Immature natural killer cell (primary cell): ENCODE results near the gene SMCO3. TPM values are rescaled to one million over a fixed set of nuclear protein-coding genes. Genes with fewer than 3 reads are reported as not detected.
A peak's percentile ranks its signal among the peaks of the same experiment; 100 is the strongest.

ENCODE experiments used
- DNase-seq, 3 donors: peaks; one replicate each; pipeline ENCODE4 v3.0.0; 2022; ENCODE audit warnings: mixed read lengths in 1 of 3
- H3K27ac Mint-ChIP-seq, 6 donors: one replicate each; pipeline ENCODE4 v1.8.0; 2020; ENCODE audit warnings: mixed read lengths in 6 of 6, mild to moderate bottlenecking in 5 of 6, inconsistent platforms in 4 of 6, moderate library complexity in 3 of 6
- H3K27me3 Mint-ChIP-seq, 3 donors: one replicate each; pipeline ENCODE4 v1.8.0; 2020 to 2021; ENCODE audit warnings: low read depth in 3 of 3, mild to moderate bottlenecking in 3 of 3, mixed read lengths in 3 of 3, moderate library complexity in 3 of 3, inconsistent platforms in 1 of 3
- H3K36me3 Mint-ChIP-seq, 3 donors: one replicate each; pipeline ENCODE4 v1.8.0; 2020; ENCODE audit warnings: mixed read lengths in 3 of 3, inconsistent platforms in 2 of 3, mild to moderate bottlenecking in 2 of 3
- H3K4me1 Mint-ChIP-seq, 2 donors: one replicate each; pipeline ENCODE4 v1.8.0; 2020; ENCODE audit warnings: inconsistent platforms in 2 of 2, mild to moderate bottlenecking in 2 of 2, mixed read lengths in 2 of 2, moderate library complexity in 1 of 2
- H3K4me3 Mint-ChIP-seq, 5 donors: one replicate each; pipeline ENCODE4 v1.8.0; 2020; ENCODE audit warnings: mild to moderate bottlenecking in 5 of 5, mixed read lengths in 5 of 5, inconsistent platforms in 3 of 5, moderate library complexity in 3 of 5
- H3K9me3 Mint-ChIP-seq, 6 donors: one replicate each; pipeline ENCODE4 v1.8.0; 2020; ENCODE audit warnings: mild to moderate bottlenecking in 6 of 6, mixed read lengths in 6 of 6, inconsistent platforms in 4 of 6, moderate library complexity in 3 of 6
- polyA plus RNA-seq, 3 donors: library from polyadenylated mRNA; unstranded; fragments of 300-500 nt; fragmentation: Illumina TruSeq; gene quantifications; one replicate each; pipeline ENCODE4 v1.2.3, GENCODE V29; 2021

The SMCO3 gene
- under 1 TPM in 1 of 3 donors, not detected in 2; 0.10 TPM for polyA plus RNA-seq

- peaks cover 0 to 3% (median 0%) of the 10 kb centered on the region in 3 donors for H3K36me3 Mint-ChIP-seq
- DNase-seq, result no peak
- no peak within 1 kb of the TSS for H3K4me3 Mint-ChIP-seq
- no peaks in the 10 kb centered on the region for H3K9me3 Mint-ChIP-seq
- H3K4me1 Mint-ChIP-seq, result no peaks in the 10 kb centered on the region
- H3K27ac Mint-ChIP-seq, result no peak within 1 kb of the TSS
- peaks cover 0 to 6% (median 2%) of the 10 kb centered on the region in 3 donors for H3K27me3 Mint-ChIP-seq
Observed at GRCh38 chr12:14814014-14814413, at the start of gene SMCO3. TSS of gene SMCO3 (minus strand) at chr12:14814182. CDS start at chr12:14806680, 7,502 bp downstream.

GRCh38 chr12:14860490-14860889 lies 46.5 kb upstream of the SMCO3 start:
- peaks cover 1 to 15% (median 5%) of the 10 kb centered on the region in 3 donors for H3K27me3 Mint-ChIP-seq
- peaks cover 0 to 4% (median 0%) of the 10 kb centered on the region in 3 donors for H3K36me3 Mint-ChIP-seq
- H3K4me1 Mint-ChIP-seq, result no peaks in the 10 kb centered on the region
- DNase-seq, result no peak
- no peak overlapping the region for H3K27ac Mint-ChIP-seq
- H3K4me3 Mint-ChIP-seq, result no peak overlapping the region
- H3K9me3 Mint-ChIP-seq, result peaks cover 12 to 23% (median 18%) of the 10 kb centered on the region in 6 donors

- Mint-ChIP-seq H3K27me3 (peaks cover 0 to 5% (median 2%) of the 10 kb centered on the region in 3 donors), H3K9me3 (peaks cover 9 to 23% (median 18%) of the 10 kb centered on the region in 6 donors)
- DNase-seq, result no peak
Observed at GRCh38 chr12:14858513-14858912, 44.5 kb upstream of the SMCO3 start.

DNA sequence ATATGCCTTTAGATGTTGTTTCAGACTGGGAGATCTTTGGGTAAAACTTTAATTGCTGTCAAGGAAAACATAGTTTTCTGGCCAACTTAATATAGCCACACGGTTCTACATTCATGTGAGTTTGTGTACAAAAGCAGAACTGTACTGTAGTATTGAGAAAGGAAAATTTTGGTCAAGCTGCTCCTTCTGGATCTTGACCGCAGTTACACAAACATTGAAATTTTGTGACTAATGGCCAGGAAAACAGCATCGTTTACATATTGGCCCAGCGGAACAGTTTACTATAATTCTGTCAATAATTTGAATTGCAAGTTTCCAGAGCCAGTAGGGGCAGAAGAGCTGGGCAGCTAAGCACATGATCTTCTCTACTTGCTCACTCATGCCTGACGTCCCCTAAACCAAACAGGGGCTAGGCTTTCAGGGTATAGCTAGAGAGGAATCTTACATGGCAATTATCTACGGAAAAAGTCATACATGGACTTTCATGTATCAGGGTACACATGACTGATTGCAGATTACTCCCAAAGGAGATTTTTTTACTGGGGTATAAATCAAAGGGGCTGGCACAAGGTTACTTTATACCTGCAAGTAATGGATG lies 40.7 kb upstream of the SMCO3 start:
- peak overlapping the region in 1 of 6 donors; percentile 48 for H3K27ac Mint-ChIP-seq
- H3K36me3 Mint-ChIP-seq, result no peaks in the 10 kb centered on the region
- H3K27me3 Mint-ChIP-seq, result no peaks in the 10 kb centered on the region
- no peak for DNase-seq
- H3K4me3 Mint-ChIP-seq, result no peak overlapping the region
- H3K9me3 Mint-ChIP-seq, result peaks cover 3 to 6% (median 5%) of the 10 kb centered on the region in 6 donors
- H3K4me1 Mint-ChIP-seq, result no peaks in the 10 kb centered on the region

More at GRCh38 chr12:14858513-14858912, 44.5 kb upstream of the SMCO3 start:
- no peak overlapping the region for H3K4me3 Mint-ChIP-seq
- peaks cover 0 to 4% (median 0%) of the 10 kb centered on the region in 3 donors for H3K36me3 Mint-ChIP-seq
- H3K27ac Mint-ChIP-seq, result no peak overlapping the region
- no peaks in the 10 kb centered on the region for H3K4me1 Mint-ChIP-seq

DNA sequence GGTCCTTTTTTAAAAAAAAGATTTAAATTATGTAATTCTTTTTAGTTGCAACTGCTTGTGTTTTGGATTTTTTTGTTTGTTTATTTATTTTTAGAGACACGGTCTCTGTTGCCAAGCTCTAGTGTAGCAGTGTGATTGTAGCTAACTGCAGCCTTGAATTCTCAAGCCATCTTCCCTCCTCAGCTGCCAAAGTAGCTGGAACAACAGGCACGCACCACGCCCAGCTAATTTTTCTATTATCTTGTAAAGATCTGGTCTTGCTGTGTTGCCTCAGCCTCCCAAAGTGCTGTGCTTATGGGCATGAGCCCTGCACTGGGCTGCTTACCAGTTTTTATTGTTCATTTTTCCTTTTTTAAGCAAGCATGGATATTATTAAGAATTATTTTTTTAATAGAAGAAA lies 40.0 kb upstream of the SMCO3 start:
- no peak for DNase-seq
- Mint-ChIP-seq H3K9me3 (peaks cover 0 to 2% (median 0%) of the 10 kb centered on the region in 6 donors), H3K27ac (no peak overlapping the region), H3K27me3 (no peaks in the 10 kb centered on the region), H3K4me1 (no peaks in the 10 kb centered on the region), H3K36me3 (no peaks in the 10 kb centered on the region), H3K4me3 (no peak overlapping the region)

GRCh38 chr12:14852880-14853279 lies 38.9 kb upstream of the SMCO3 start:
- Mint-ChIP-seq H3K27me3 (no peaks in the 10 kb centered on the region), H3K9me3 (peaks cover 0 to 2% (median 0%) of the 10 kb centered on the region in 6 donors), H3K4me1 (no peaks in the 10 kb centered on the region), H3K27ac (no peak overlapping the region), H3K36me3 (no peaks in the 10 kb centered on the region), H3K4me3 (no peak overlapping the region)
- DNase-seq, result no peak

- Mint-ChIP-seq H3K4me1 (no peaks in the 10 kb centered on the region), H3K27me3 (peaks cover 0 to 2% (median 0%) of the 10 kb centered on the region in 3 donors), H3K27ac (no peak overlapping the region)
Observed at GRCh38 chr12:14850929-14851663, 37.1 kb upstream of the SMCO3 start.

GRCh38 chr12:14849661-14850060 lies 35.7 kb upstream of the SMCO3 start:
- no peaks in the 10 kb centered on the region for H3K36me3 Mint-ChIP-seq
- peaks cover 0 to 5% (median 2%) of the 10 kb centered on the region in 3 donors for H3K27me3 Mint-ChIP-seq
- DNase-seq, result no peak
- no peaks in the 10 kb centered on the region for H3K9me3 Mint-ChIP-seq
- H3K4me1 Mint-ChIP-seq, result no peaks in the 10 kb centered on the region
- H3K4me3 Mint-ChIP-seq, result no peak overlapping the region
- H3K27ac Mint-ChIP-seq, result no peak overlapping the region

More at GRCh38 chr12:14850929-14851663, 37.1 kb upstream of the SMCO3 start:
- Mint-ChIP-seq H3K9me3 (no peaks in the 10 kb centered on the region), H3K4me3 (no peak overlapping the region), H3K36me3 (no peaks in the 10 kb centered on the region)
- DNase-seq, result no peak

GRCh38 chr12:14846876-14847580 lies 33.0 kb upstream of the SMCO3 start:
- Mint-ChIP-seq H3K27ac (no peak overlapping the region), H3K9me3 (no peaks in the 10 kb centered on the region), H3K36me3 (no peaks in the 10 kb centered on the region), H3K4me3 (no peak overlapping the region), H3K27me3 (peaks cover 0 to 5% (median 2%) of the 10 kb centered on the region in 3 donors), H3K4me1 (no peaks in the 10 kb centered on the region)
- DNase-seq, result no peak

DNA sequence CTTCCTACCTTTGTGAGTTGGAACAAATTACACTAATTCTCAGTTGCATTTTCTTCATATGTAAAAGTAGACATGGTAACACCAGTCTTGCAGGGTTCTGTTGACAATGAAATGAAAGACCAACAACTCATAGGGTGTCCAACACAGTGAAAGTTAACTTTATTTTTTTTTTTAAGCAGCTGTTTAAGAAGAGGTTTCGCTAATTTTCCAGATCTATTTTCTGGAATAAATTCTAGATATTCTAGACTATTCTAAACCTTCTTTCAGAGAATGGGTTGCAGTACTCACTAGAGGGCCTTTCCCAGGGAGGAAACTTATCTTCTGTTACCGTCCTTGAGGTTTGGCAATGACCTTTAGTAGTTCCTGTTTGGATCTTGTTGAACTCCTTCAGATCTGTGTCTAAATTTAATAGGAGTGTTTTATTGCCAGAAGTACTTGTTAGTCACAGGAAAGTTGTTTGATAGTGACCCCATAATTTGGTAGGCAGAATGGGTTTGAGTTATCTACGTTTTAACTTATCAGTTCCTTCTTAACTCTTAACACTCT lies 32.1 kb upstream of the SMCO3 start:
- H3K4me1 Mint-ChIP-seq, result no peaks in the 10 kb centered on the region
- no peak overlapping the region for H3K27ac Mint-ChIP-seq
- H3K4me3 Mint-ChIP-seq, result no peak overlapping the region
- H3K9me3 Mint-ChIP-seq, result no peaks in the 10 kb centered on the region
- H3K36me3 Mint-ChIP-seq, result no peaks in the 10 kb centered on the region
- peaks cover 0 to 5% (median 2%) of the 10 kb centered on the region in 3 donors for H3K27me3 Mint-ChIP-seq
- DNase-seq, result no peak

GRCh38 chr12:14845350-14845750 lies 31.4 kb upstream of the SMCO3 start:
- DNase-seq, result peak; percentile 35 to 58 (median 48)
- H3K27ac Mint-ChIP-seq, result peak overlapping the region in 1 of 6 donors; percentile 50

GRCh38 chr12:14844401-14844800 lies 30.4 kb upstream of the SMCO3 start:
- Mint-ChIP-seq H3K27ac (no peak overlapping the region), H3K36me3 (no peaks in the 10 kb centered on the region), H3K4me3 (no peak overlapping the region), H3K27me3 (peaks cover 0 to 5% (median 2%) of the 10 kb centered on the region in 3 donors), H3K4me1 (no peaks in the 10 kb centered on the region), H3K9me3 (no peaks in the 10 kb centered on the region)
- no peak for DNase-seq

More at GRCh38 chr12:14845350-14845750, 31.4 kb upstream of the SMCO3 start:
- H3K9me3 Mint-ChIP-seq, result no peaks in the 10 kb centered on the region
- no peaks in the 10 kb centered on the region for H3K36me3 Mint-ChIP-seq
- no peaks in the 10 kb centered on the region for H3K4me1 Mint-ChIP-seq
- peaks cover 0 to 5% (median 2%) of the 10 kb centered on the region in 3 donors for H3K27me3 Mint-ChIP-seq
- H3K4me3 Mint-ChIP-seq, result no peak overlapping the region

GRCh38 chr12:14843425-14843887 lies 29.5 kb upstream of the SMCO3 start, which contains the start of gene ART4:
TSS of gene ART4 (minus strand) at chr12:14843526. CDS start at chr12:14843113, 413 bp downstream.
- H3K4me3 Mint-ChIP-seq, result no peak within 1 kb of the TSS
- no peaks in the 10 kb centered on the region for H3K4me1 Mint-ChIP-seq
- DNase-seq, result no peak
- no peaks in the 10 kb centered on the region for H3K9me3 Mint-ChIP-seq
- peaks cover 2 to 8% (median 4%) of the 10 kb centered on the region in 3 donors for H3K27me3 Mint-ChIP-seq
- no peak within 1 kb of the TSS for H3K27ac Mint-ChIP-seq
- no peaks in the 10 kb centered on the region for H3K36me3 Mint-ChIP-seq
